Hepatocyte (in vitro differentiated cells): ENCODE results near the gene CELA3A. TPM values are rescaled to one million over a fixed set of nuclear protein-coding genes. Genes with fewer than 3 reads are reported as not detected.

Experiments used
- DNase-seq: peaks from one replicate; pipeline ENCODE4 v3.0.0-alpha.2; 2016; ENCODE audit warnings: low spot score
- H2AFZ ChIP-seq: fragments of 200-600 bp; sonication (generic); 2 replicates; pipeline ENCODE4 v1.6.0; 2016; ENCODE audit warnings: antibody characterized with exemption, mild to moderate bottlenecking
- H3K27ac ChIP-seq: fragments of 200-600 bp; sonication (generic); 2 replicates; pipeline ENCODE4 v1.5.1; 2016; ENCODE audit warnings: mild to moderate bottlenecking
- H3K27me3 ChIP-seq: fragments of 200-600 bp; sonication (generic); 2 replicates; pipeline ENCODE4 v1.6.1; 2016
- H3K36me3 ChIP-seq: fragments of 200-600 bp; sonication (generic); replicated peaks from 2 replicates; pipeline ENCODE4 v1.5.1; 2016; ENCODE audit warnings: low read depth; ENCODE audit not compliant: insufficient read depth
- H3K4me1 ChIP-seq: fragments of 200-600 bp; sonication (generic); 2 replicates; pipeline ENCODE4 v1.5.1; 2016; ENCODE audit warnings: mild to moderate bottlenecking, moderate library complexity; ENCODE audit not compliant: insufficient read depth
- H3K4me2 ChIP-seq: fragments of 200-600 bp; sonication (generic); 2 replicates; pipeline ENCODE4 v1.6.0; 2016
- H3K4me3 ChIP-seq: fragments of 200-600 bp; sonication (generic); 2 replicates; pipeline ENCODE4 v1.5.1; 2016; ENCODE audit warnings: mild to moderate bottlenecking
- H3K79me2 ChIP-seq: fragments of 200-600 bp; sonication (generic); 2 replicates; pipeline ENCODE4 v1.6.0; 2017; ENCODE audit warnings: mild to moderate bottlenecking
- H3K9me2 ChIP-seq: fragments of 200-600 bp; sonication (generic); replicated peaks from 2 replicates; pipeline ENCODE4 v1.6.0; 2017; ENCODE audit warnings: mild to moderate bottlenecking; ENCODE audit not compliant: insufficient read depth
- H3K9me3 ChIP-seq: fragments of 200-600 bp; sonication (generic); 2 replicates; pipeline ENCODE4 v1.5.1; 2016; ENCODE audit warnings: low read depth, mild to moderate bottlenecking
- H4K20me1 ChIP-seq: fragments of 200-600 bp; sonication (generic); 2 replicates; pipeline ENCODE4 v1.6.0; 2016; ENCODE audit warnings: mild to moderate bottlenecking; ENCODE audit not compliant: insufficient read depth, poor library complexity, severe bottlenecking
- CTCF ChIP-seq: fragments of 200-600 bp; sonication (generic); IDR thresholded peaks from 2 replicates; pipeline ENCODE4 v1.5.1; 2016; ENCODE audit warnings: antibody characterized with exemption, mild to moderate bottlenecking; ENCODE audit not compliant: poor library complexity
- EZH2 ChIP-seq: fragments of 200-600 bp; sonication (generic); IDR thresholded peaks from 2 replicates; pipeline ENCODE4 v1.6.1; 2016; ENCODE audit warnings: antibody characterized with exemption, mild to moderate bottlenecking, borderline replicate concordance
- EZH2phosphoT487 ChIP-seq: fragments of 200-600 bp; sonication (generic); IDR thresholded peaks from one replicate; pipeline ENCODE4 v1.6.1; 2018; ENCODE audit warnings: antibody characterized with exemption, mild to moderate bottlenecking, low read depth, moderate library complexity; ENCODE audit not compliant: unreplicated experiment, severe bottlenecking
- WGBS: methylation state at CpG from one replicate; pipeline ENCODE4 v1.1.6; 2016; ENCODE audit warnings: low lambda C conversion rate; ENCODE audit errors: missing lambda C conversion rate; 5-methylcytosine and 5-hydroxymethylcytosine counted together
- polyA plus RNA-seq: library from polyadenylated mRNA; unstranded; fragments of >200 nt; fragmentation: Nextera tagmentation; extraction: Ambion mirVana; gene quantifications from 2 replicates; pipeline ENCODE4 v1.2.1, GENCODE V29; 2016
- total RNA-seq: library from RNA; depleted of rRNA; stranded (reverse); fragments of >200 nt; gene quantifications from 2 replicates; pipeline ENCODE4 v1.2.3, GENCODE V29; 2014

CELA3A gene
- total and polyA plus RNA-seq, 2 experiments from 2014 or later, result 0.68 to 2.2 TPM

DNA sequence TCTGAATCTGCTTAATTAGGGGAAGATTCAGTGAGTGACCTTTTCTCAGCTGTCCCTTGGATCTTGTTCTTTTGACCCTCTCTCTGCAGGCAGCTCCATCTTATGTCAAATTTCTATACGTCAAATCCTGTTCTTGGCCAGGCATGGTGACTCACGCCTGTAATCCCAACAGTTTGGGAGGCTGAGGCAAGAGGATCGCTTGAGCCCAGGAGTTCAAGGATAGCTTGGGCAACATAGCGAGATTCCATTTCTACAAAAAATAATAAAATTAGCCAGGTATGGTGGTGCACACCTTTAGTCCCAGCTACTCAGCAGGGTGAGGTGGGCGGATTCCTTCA, 38.8 kb downstream of the CELA3A start:
- no peak overlapping the region for H3K4me3 ChIP-seq
- no peak for DNase-seq
- no peak overlapping the region for H2AFZ ChIP-seq
- no peaks in the 10 kb centered on the region for H4K20me1 ChIP-seq
- peaks cover 11% of the 10 kb centered on the region for H3K4me1 ChIP-seq
- 97% methylated on average over 5 of the region's 5 CpGs for WGBS
- H3K27ac ChIP-seq, result peak overlapping the region; percentile 42
- no peaks in the 10 kb centered on the region for H3K27me3 ChIP-seq
- no peaks in the 10 kb centered on the region for H3K36me3 ChIP-seq
- H3K79me2 ChIP-seq, result no peaks in the 10 kb centered on the region
- TF ChIP-seq EZH2 (no peak), CTCF (no peak), EZH2phosphoT487 (no peak)
- no peaks in the 10 kb centered on the region for H3K9me2 ChIP-seq
- peak overlapping the region; percentile 43 for H3K4me2 ChIP-seq
- H3K9me3 ChIP-seq, result no peaks in the 10 kb centered on the region

GRCh38 chr1:22041505-22041904, 40.0 kb downstream of the CELA3A start:
- WGBS, result 89% methylated on average over 1 of the region's 1 CpG
- no peak for DNase-seq
- Histone ChIP-seq H3K79me2 (no peaks in the 10 kb centered on the region), H3K4me1 (peaks cover 11% of the 10 kb centered on the region), H3K4me3 (no peak overlapping the region), H3K27me3 (no peaks in the 10 kb centered on the region), H3K9me2 (no peaks in the 10 kb centered on the region), H3K9me3 (no peaks in the 10 kb centered on the region), H3K36me3 (no peaks in the 10 kb centered on the region), H2AFZ (no peak overlapping the region), H4K20me1 (no peaks in the 10 kb centered on the region), H3K27ac (no peak overlapping the region), H3K4me2 (no peak overlapping the region)
- TF ChIP-seq CTCF (no peak), EZH2 (no peak), EZH2phosphoT487 (no peak)

- 72% methylated on average over 3 of the region's 3 CpGs for WGBS
- peaks cover 11% of the 10 kb centered on the region for H3K4me1 ChIP-seq
- no peaks in the 10 kb centered on the region for H3K79me2 ChIP-seq
- peak overlapping the region; percentile 16 for H3K4me2 ChIP-seq
- H3K27ac ChIP-seq, result peak overlapping the region; percentile 47
- H3K36me3 ChIP-seq, result no peaks in the 10 kb centered on the region
- no peak overlapping the region for H2AFZ ChIP-seq
- H3K4me3 ChIP-seq, result no peak overlapping the region
- no peaks in the 10 kb centered on the region for H4K20me1 ChIP-seq
- H3K9me2 ChIP-seq, result no peaks in the 10 kb centered on the region
- TF ChIP-seq CTCF (no peak), EZH2phosphoT487 (no peak), EZH2 (no peak)
- no peaks in the 10 kb centered on the region for H3K9me3 ChIP-seq
- DNase-seq, result peak; percentile 51
- no peaks in the 10 kb centered on the region for H3K27me3 ChIP-seq
These were observed 41.8 kb downstream of the CELA3A start for GRCh38 chr1:22043198-22043769.
